ENCODE results near the gene PPP6R2. TPM values are rescaled to one million over a fixed set of nuclear protein-coding genes. Genes with fewer than 3 reads are reported as not detected.
A peak's percentile ranks its signal among the peaks of the same experiment; 100 is the strongest.
"Not testable (repeated sequence)": the region's sequence is repeated elsewhere in the genome, so short reads cannot be mapped to it uniquely, and the experiment has no call there.

The PPP6R2 gene
- total RNA-seq, 1 experiment from 2014 or later = 54.1 TPM

GRCh38 chr22:50398831-50399648 is 55.9 kb downstream of the PPP6R2 start:
- DNase-seq (ENCODE audit: low spot score) = no peak

GRCh38 chr22:50399751-50400331 is 56.7 kb downstream of the PPP6R2 start:
- DNase-seq (ENCODE audit: low spot score) = peak; percentile 5

GRCh38 chr22:50400406-50400805 is 57.3 kb downstream of the PPP6R2 start:
- DNase-seq (ENCODE audit: low spot score) = no peak

- DNase-seq (ENCODE audit: low spot score) = no peak
Measured at GRCh38 chr22:50400931-50401330, 57.8 kb downstream of the PPP6R2 start.

- DNase-seq (ENCODE audit: low spot score) = no peak
Measured at GRCh38 chr22:50401907-50402306, 58.8 kb downstream of the PPP6R2 start.

GRCh38 chr22:50403701-50404101 is 60.6 kb downstream of the PPP6R2 start:
- no peak for DNase-seq (ENCODE audit: low spot score)

- no peak for DNase-seq (ENCODE audit: low spot score)
Measured at GRCh38 chr22:50406416-50407170, 63.5 kb downstream of the PPP6R2 start.

- no peak for DNase-seq (ENCODE audit: low spot score)
Measured at GRCh38 chr22:50408311-50408710, 65.2 kb downstream of the PPP6R2 start.

- DNase-seq (ENCODE audit: low spot score) = not testable (repeated sequence)
Measured at GRCh38 chr22:50408954-50409353, 65.8 kb downstream of the PPP6R2 start.

GRCh38 chr22:50414476-50415248 is 71.5 kb downstream of the PPP6R2 start:
- no peak for DNase-seq (ENCODE audit: low spot score)

GRCh38 chr22:50415426-50415825 is 72.3 kb downstream of the PPP6R2 start:
- DNase-seq (ENCODE audit: low spot score) = no peak

- DNase-seq (ENCODE audit: low spot score) = no peak
Measured at GRCh38 chr22:50416996-50417395, 73.9 kb downstream of the PPP6R2 start.

- DNase-seq (ENCODE audit: low spot score) = no peak
Measured at GRCh38 chr22:50417411-50418210, 74.5 kb downstream of the PPP6R2 start.

GRCh38 chr22:50418624-50419023 is 75.5 kb downstream of the PPP6R2 start:
- no peak for DNase-seq (ENCODE audit: low spot score)

- no peak for DNase-seq (ENCODE audit: low spot score)
Measured at GRCh38 chr22:50419116-50419515, 76.0 kb downstream of the PPP6R2 start.

- no peak for DNase-seq (ENCODE audit: low spot score)
Measured at GRCh38 chr22:50420015-50420414, 76.9 kb downstream of the PPP6R2 start.

GRCh38 chr22:50420581-50420980 is 77.5 kb downstream of the PPP6R2 start:
- DNase-seq (ENCODE audit: low spot score) = no peak

GRCh38 chr22:50422046-50422445 is 78.9 kb downstream of the PPP6R2 start:
- no peak for DNase-seq (ENCODE audit: low spot score)

- DNase-seq (ENCODE audit: low spot score) = no peak
Measured at GRCh38 chr22:50422961-50423815, 80.1 kb downstream of the PPP6R2 start.

- no peak for DNase-seq (ENCODE audit: low spot score)
Measured at GRCh38 chr22:50423956-50424355, 80.8 kb downstream of the PPP6R2 start.

Measured in HT-29 (cell line).